SK-N-SH (cell line): ENCODE results near the gene MAPK8IP1.

Source experiments
- CTCF ChIP-seq: fragments of 200-600 bp; sonication (generic); IDR thresholded peaks from 2 replicates; pipeline ENCODE4 v1.6.1; 2017; ENCODE audit warnings: antibody characterized with exemption, mild to moderate bottlenecking, moderate library complexity
- ELF1 ChIP-seq: IDR thresholded peaks from 2 replicates; pipeline ENCODE4 v1.4.0; 2012
- EP300 ChIP-seq, 2 experiments: IDR thresholded peaks; 2 replicates each; pipeline versions ENCODE4 v1.4.0 to v1.6.1; 2012; ENCODE audit warnings: borderline replicate concordance in 1 of 2, low read depth in 1 of 2, low read length in 1 of 2
- EZH2phosphoT487 ChIP-seq: fragments of 200-600 bp; sonication (generic); IDR thresholded peaks from 2 replicates; pipeline ENCODE4 v1.6.1; 2017; ENCODE audit warnings: low read depth, mixed run types, mild to moderate bottlenecking, antibody characterized with exemption, moderate library complexity, borderline replicate concordance
- JUND ChIP-seq: IDR thresholded peaks from 2 replicates; pipeline ENCODE4 v1.4.0; 2012
- MEF2A ChIP-seq: IDR thresholded peaks from 2 replicates; pipeline ENCODE4 v1.4.0; 2012; ENCODE audit warnings: low read depth, borderline replicate concordance
- MXI1 ChIP-seq: IDR thresholded peaks from 2 replicates; pipeline ENCODE4 v1.6.1; 2012; ENCODE audit warnings: mild to moderate bottlenecking, low read depth, low read length, improper control_type of control experiment
- POLR2AphosphoS5 ChIP-seq: IDR thresholded peaks from 2 replicates; pipeline ENCODE4 v1.6.1; 2012; ENCODE audit warnings: low read depth, low read length
- RAD21 ChIP-seq: IDR thresholded peaks from 2 replicates; pipeline ENCODE4 v1.6.1; 2012; ENCODE audit warnings: mild to moderate bottlenecking, low read length
- SMC3 ChIP-seq: IDR thresholded peaks from 2 replicates; pipeline ENCODE4 v1.6.1; 2012; ENCODE audit warnings: low read depth, low read length, improper control_type of control experiment
- TCF12 ChIP-seq: IDR thresholded peaks from 2 replicates; pipeline ENCODE4 v1.4.0; 2012
- TF ChIP-seq, protein P1 (sequence below): IDR thresholded peaks from 2 replicates; pipeline ENCODE4 v1.4.0; 2012; ENCODE audit warnings: low read depth, borderline replicate concordance

- no peak for TF ChIP-seq CTCF
- TF ChIP-seq MXI1, result no peak
- no peak for TF ChIP-seq POLR2AphosphoS5
- no peak for TF ChIP-seq EZH2phosphoT487
- no peak for TF ChIP-seq EP300 (IDR thresholded peaks at IDR 0.05; ENCODE audit: borderline replicate concordance in 1 of 2, low read depth in 1 of 2, low read length in 1 of 2)
- TF ChIP-seq, protein P1, sequence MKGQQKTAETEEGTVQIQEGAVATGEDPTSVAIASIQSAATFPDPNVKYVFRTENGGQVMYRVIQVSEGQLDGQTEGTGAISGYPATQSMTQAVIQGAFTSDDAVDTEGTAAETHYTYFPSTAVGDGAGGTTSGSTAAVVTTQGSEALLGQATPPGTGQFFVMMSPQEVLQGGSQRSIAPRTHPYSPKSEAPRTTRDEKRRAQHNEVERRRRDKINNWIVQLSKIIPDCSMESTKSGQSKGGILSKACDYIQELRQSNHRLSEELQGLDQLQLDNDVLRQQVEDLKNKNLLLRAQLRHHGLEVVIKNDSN, result no peak
- no peak for TF ChIP-seq JUND
- TF ChIP-seq ELF1, result no peak
- no peak for TF ChIP-seq MEF2A
- TF ChIP-seq SMC3, result no peak
- no peak for TF ChIP-seq TCF12
- TF ChIP-seq RAD21, result no peak
Observed at GRCh38 chr11:45932217-45932616, 46.8 kb downstream of the MAPK8IP1 start.
